NCI-H1105 (cell line): ENCODE data around the gene HELQ.

ENCODE experiments used
- DNase-seq: peaks from one replicate; lab custom pipeline; 2025; lab: John Stamatoyannopoulos, UW

HELQ gene

DNA sequence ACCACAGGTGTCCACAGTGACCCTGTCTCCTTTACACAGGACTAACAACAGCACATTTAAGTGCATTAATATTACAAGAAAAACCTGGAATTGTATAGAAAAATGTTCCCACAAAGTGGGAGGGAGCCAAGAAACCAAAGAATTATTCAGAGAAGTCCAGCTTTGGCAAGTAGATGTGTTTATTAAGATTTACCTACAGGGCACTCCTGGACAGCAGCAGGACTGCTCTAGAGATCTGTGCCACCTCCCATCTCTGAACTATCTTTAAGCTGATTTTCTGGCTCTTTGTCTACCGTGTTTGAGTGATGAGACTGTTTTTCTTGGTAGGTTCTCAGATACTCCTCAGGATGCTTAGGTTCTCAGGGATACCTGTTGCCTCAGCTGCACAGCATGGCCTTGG, 82.7 kb downstream of the HELQ start:
- no peak for DNase-seq

DNA sequence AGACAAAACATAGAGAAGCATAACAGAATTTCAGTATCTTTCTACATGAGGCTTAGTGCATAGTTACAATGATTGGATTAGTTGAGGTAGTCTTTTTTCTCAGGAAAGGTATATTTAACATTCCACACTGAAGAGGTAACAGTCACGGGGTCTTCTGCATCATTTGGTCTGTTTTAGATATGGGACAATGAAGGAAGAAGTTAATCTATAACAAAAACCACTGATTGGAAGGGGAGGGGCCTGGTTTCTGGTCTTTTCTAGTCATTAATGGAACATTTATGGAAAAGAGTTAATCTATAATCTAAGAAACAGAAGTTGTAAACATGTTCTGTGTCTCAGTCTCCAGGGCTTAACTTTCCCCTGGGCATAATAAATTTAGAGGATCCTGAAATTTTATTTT, 83.7 kb downstream of the HELQ start:
- DNase-seq = no peak

DNA sequence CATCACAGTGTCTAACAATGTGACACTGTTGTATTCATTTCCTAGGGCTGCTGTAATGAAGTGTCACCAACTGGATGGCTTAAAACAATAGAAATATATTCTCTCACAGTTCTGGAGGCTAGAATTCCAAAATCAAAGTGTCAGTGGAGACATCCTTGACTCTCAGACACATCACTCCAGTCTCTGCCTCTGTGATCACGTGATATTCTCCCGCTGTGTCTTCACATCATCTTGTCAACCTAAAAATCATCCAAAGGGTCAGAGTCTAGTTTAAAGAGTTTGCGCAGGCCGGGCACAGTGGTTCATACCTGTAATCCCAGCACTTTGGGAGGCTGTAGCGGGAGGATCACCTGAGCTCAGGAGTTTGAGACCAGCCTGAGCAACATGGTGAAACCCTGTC, 84.4 kb downstream of the HELQ start:
- DNase-seq = no peak

DNA sequence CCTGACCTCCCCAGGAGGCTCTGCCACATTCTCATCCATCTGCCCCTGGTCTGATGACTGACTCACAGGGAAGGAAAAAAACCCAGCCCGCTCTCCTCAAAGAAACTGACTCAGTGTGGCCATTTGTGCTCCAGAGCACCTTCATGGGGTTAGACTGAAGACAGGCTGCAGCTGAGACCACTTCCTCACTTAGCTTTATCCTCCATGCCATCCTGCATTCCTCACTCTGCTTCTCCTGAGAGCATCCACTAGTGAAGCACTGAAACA, 85.0 kb downstream of the HELQ start:
- DNase-seq = no peak

DNA sequence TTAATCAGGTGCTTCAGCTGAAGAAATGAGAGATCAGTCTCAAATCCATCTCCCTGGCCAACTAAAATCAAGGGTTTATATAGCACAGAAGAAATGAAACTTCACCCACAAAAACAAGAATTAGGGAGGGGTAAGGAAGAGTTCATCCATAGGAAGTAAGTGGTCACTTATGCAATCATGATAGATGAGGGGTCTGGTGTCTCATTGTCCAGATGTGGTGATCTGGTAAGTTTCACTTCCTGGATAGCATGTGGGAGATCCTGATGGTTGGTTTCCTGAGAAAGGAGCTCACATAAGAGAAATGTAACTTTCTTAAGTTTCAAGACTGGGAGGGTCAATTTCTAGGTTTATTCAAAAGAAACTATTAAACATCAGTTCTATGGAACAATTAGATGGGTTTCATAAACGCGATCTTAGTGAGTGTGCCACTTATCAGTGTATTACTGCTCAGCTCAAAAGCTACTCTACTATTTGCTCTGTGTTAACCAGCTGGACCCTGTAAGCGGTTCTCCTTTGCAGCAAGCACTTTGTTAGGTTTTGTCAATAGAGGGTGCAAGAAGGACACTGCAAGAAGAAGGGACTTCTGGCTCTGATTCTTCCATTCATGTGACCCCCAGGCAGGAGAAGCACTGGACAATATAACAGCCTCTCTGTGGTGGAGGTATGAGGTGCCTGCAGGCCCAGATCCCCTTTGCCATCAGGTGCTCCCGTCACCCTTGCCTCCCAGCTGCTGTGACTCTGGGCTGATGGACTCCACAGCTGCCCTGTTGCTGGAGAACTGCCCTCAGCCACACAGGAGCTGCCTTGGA, 85.6 kb downstream of the HELQ start:
- no peak for DNase-seq

DNA sequence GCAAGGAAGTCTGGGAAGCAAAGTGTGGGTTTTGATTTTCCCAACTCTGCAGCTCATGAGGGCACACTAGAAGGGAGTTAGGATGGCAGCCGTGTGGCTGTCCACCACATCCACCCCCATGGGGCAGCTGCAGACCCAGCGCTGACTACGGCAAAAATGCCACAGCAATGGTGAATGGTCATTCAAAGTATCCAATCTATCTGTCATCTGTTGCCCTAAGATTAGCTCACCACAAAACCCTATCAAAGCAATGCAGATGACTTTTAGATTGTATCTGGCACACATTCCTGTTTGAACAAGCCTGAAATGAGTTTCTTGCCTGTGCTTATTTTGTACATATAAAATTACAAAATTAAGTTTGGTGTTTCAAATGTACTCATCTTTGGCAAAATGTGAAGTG, 91.3 kb downstream of the HELQ start:
- no peak for DNase-seq

DNA sequence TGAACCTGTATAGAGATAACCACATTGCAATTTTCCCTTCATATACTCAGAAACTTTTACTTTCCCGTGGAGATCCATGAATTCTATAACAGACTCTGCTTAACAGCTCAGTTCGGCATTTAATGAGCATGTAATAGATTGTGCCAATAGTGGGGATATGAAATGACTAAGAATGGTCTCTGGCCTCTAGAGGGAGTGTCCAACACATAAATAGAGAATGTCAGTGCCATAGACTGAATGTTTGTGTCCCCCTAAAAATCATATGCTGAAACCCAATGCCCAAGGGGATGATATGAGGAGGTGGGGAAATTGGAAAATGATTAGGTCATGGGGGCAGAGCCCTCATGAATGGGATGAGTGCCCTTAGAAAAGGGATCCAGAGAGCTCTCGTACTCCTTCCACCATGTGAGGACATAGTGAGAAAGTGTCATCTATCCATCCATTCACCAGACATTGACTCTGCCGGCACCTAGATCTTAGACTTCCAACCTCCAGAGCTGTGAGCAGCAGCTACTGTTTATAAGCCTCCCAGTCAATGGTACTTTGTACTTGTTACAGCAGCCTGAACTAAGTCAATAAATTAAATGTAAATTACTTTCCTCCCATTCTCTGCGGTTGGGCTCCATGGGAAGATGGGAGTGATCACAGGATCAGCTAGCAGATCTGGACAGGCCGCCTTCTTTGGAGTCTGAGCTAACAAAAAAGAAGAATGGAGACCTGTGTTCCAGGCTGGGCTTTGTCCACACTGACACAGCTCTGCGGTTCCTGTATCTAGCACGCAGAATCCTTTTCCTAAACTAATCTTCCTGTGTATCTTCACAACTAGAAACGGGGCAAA, 92.9 kb downstream of the HELQ start:
- DNase-seq = no peak

DNA sequence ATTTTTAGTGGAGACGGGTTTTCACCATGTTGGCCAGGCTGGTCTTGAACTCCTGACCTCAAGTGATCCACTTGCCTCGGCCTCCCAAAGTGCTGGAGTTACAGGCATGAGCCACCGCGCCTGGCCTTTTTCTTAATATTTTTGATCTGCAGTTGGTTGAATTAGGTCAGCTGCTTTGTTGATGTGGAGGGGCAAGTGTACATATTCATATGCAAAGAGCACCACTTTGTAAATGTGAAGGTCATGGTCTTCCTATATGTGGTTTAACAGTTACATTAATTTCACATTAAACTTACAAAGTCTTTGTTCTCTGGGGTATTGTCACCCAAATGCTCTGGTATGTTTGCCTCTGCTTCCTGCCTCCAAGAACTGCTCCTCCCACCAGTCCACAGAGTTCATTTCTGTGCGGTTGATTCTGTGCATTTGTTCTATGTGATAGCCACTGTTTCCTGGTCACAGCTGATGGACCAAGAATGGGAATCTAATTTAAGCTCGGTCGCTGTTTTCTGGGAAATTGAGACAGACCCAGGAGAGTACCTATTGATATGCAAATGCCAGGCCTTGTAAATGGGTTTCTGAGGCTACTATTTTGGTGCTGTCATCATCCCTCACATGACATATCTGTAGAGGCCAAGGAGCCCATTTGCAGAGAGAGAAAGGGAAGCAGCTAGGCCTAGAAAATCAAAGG, 94.1 kb downstream of the HELQ start:
- DNase-seq = no peak

DNA sequence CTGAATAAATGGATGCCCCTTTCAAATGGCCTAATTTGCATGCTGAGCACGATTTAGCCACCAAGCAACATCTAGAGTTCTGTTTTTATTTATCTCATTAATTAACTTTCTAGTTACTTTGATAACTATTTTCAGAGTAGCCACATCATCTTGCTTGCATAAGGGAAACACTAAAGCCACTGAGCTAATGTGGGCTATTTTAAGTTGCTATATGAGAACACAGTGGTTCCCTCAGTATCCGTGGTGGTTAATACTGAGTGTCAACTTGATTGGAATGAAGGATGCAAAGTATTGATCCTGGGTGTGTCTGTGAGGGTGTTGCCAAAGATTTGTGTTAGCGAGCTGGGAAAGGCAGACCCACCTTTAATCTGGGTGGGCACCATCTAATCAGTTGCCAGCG, 95.6 kb downstream of the HELQ start:
- DNase-seq = no peak

DNA sequence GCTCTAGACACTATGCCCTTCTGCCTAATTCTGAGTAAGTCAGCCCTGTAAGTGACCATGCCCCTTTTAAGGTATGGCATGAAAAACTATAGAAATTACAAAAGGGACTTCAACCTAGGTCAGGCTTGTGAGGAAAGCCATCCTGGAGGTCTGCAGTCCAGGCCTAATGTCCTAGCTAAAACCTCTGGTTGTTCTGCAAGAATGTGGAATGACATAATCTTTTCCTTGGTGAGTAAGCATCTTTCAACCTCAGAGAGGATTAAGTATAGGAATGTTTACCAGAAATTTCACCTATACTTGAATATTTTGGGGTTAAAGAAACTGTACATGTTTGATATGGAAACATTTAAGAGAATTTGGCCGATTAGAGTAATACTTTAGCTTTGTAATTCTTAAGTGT, 97.2 kb downstream of the HELQ start:
- DNase-seq = no peak
